GM12865 (cell line): ENCODE measurements around the gene ROCK1.
A peak's percentile ranks its signal among the peaks of the same experiment; 100 is the strongest.

ENCODE experiments used
- DNase-seq: peaks from one replicate; pipeline ENCODE4 v3.0.0; 2010; ENCODE audit warnings: low read depth
- H3K4me3 ChIP-seq: 2 replicates; pipeline ENCODE4 v1.5.1; 2011; ENCODE audit warnings: mild to moderate bottlenecking, low read depth, low read length, control low read depth
- CTCF ChIP-seq: IDR thresholded peaks from 2 replicates; pipeline ENCODE4 v1.5.1; 2011; ENCODE audit warnings: low read length, control low read depth, low read depth, inconsistent platforms; ENCODE audit not compliant: insufficient read depth; ENCODE audit errors: missing control alignments

ROCK1 gene

GRCh38 chr18:21101172-21101571 lies 10.4 kb downstream of the ROCK1 start:
- no peak for DNase-seq
- no peak overlapping the region for H3K4me3 ChIP-seq
- TF ChIP-seq CTCF = no peak

- H3K4me3 ChIP-seq = no peak overlapping the region
- DNase-seq = no peak
- TF ChIP-seq CTCF = no peak
Observed at GRCh38 chr18:21100678-21101077, 10.9 kb downstream of the ROCK1 start.

GRCh38 chr18:21100146-21100545 lies 11.5 kb downstream of the ROCK1 start:
- TF ChIP-seq CTCF = no peak
- H3K4me3 ChIP-seq = no peak overlapping the region
- no peak for DNase-seq

GRCh38 chr18:21099442-21099841 lies 12.2 kb downstream of the ROCK1 start:
- TF ChIP-seq CTCF = no peak
- H3K4me3 ChIP-seq = peak overlapping the region; percentile 31
- DNase-seq = peak; percentile 64

- no peak for DNase-seq
- H3K4me3 ChIP-seq = no peak overlapping the region
- no peak for TF ChIP-seq CTCF
Observed at GRCh38 chr18:21096760-21097159, 14.9 kb downstream of the ROCK1 start.

GRCh38 chr18:21093133-21093532 lies 18.5 kb downstream of the ROCK1 start:
- TF ChIP-seq CTCF = no peak
- no peak for DNase-seq
- H3K4me3 ChIP-seq = no peak overlapping the region

GRCh38 chr18:21090680-21091079 lies 20.9 kb downstream of the ROCK1 start:
- DNase-seq = no peak
- H3K4me3 ChIP-seq = no peak overlapping the region
- TF ChIP-seq CTCF = no peak
